HG02884 (cell line): Measurements from ENCODE around the gene SNX7.
A peak's percentile ranks its signal among the peaks of the same experiment; 100 is the strongest.

Source experiments
- ATAC-seq: cut with Tn5 transposase; IDR thresholded peaks from one replicate; pipeline ENCODE4 v1.9.1; 2021; ENCODE audit warnings: mild to moderate bottlenecking, moderate library complexity; ENCODE audit not compliant: unreplicated experiment

Gene SNX7, protein sequence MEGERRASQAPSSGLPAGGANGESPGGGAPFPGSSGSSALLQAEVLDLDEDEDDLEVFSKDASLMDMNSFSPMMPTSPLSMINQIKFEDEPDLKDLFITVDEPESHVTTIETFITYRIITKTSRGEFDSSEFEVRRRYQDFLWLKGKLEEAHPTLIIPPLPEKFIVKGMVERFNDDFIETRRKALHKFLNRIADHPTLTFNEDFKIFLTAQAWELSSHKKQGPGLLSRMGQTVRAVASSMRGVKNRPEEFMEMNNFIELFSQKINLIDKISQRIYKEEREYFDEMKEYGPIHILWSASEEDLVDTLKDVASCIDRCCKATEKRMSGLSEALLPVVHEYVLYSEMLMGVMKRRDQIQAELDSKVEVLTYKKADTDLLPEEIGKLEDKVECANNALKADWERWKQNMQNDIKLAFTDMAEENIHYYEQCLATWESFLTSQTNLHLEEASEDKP

DNA sequence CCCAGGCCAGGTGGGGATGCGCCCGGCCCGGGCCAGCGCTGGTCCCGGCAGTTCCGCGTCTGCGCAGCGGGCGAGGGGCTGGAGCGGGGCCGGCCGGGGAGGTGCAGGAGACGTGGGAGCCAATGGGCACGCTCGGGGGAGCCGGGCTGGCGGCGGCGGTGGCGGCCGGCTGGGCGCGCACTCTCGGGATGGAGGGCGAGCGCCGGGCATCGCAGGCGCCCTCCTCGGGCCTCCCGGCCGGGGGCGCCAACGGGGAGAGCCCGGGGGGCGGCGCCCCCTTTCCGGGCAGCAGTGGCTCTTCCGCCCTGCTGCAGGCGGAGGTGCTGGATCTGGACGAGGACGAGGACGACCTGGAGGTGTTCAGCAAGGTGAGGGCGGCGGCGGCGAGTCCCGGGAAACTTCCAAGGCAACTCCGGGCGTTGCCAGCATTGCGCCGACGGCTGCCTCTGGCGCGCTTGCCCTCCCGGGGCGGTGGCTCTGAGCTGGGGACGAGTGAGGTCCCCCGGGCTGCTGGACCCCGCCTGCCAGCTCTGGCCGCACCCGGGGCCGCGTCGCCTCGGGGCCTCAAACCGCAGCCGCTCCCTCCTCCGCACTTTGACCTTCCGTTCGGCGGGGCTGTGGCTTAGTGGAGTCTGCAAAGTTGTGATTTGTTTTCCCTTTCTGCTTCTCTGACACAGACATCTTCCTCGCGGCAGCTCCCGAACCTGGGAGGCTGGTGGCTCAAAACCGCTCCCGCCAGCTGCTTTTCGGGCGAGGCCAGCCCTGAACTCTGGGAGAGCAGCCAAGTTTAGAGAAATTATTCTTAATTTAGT lies at the start of gene SNX7:
SNX7 (plus strand) TSS at position 178 of the 812 bp plus-strand sequence; CDS start at position 189, 11 bp downstream.
- peak; percentile 83 for ATAC-seq

GRCh38 chr1:98637316-98637715 lies 24.2 kb upstream of the SNX7 start:
- no peak for ATAC-seq

- ATAC-seq, result no peak
Observed at GRCh38 chr1:98638185-98638584, 23.3 kb upstream of the SNX7 start.

GRCh38 chr1:98644510-98644909 lies 17.0 kb upstream of the SNX7 start:
- ATAC-seq, result no peak

GRCh38 chr1:98651116-98651632 lies 10.3 kb upstream of the SNX7 start:
- no peak for ATAC-seq

GRCh38 chr1:98653123-98653522 lies 8.4 kb upstream of the SNX7 start:
- ATAC-seq, result no peak

GRCh38 chr1:98659879-98660278 lies 1.6 kb upstream of the SNX7 start:
- no peak for ATAC-seq

DNA sequence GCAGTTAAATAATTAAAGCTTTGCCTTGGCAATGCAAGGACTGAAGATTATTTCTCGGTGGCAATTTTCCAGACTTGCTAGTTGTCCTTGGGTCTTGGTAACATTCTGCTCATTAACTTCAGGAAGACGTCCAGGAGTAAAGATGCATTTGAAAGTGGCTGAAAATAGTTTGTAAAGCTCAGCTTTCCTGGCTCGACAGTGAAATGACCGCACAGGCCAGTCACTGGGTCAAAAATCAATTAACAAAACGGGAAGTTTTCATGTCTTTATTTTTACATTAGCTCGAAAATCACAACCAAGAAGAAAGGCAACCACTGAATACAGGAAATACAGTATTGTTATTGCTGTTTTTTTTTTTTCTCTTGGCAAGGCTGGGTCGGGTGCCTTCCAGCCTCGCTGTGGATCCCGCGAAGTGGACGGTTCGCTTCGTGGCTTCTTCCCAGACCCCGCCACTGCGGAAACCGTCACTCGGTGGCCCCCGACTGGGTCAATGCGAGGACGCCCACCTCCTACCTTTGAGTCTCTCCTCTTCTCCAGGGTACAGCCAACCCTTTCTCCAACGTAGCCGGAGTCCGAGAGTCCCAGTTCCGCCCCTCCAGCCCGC lies 479 bp upstream of the SNX7 start:
- no peak for ATAC-seq

DNA sequence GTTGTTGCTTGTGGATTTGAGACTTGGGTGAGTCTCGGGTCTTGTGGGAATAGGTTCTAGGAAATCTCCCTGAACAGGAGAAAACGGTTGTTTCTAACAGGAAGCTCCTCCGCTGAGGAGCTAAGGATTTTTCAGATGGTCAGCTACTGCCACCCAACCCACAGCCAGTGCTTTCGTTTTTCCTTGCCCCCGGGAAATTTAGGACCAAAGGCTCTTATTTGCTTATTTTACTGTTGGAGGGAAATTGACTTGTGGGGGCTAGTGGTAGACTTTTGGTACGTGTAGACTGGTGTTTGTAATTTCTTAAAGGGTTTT lies 792 bp downstream of the SNX7 start:
- no peak for ATAC-seq

DNA sequence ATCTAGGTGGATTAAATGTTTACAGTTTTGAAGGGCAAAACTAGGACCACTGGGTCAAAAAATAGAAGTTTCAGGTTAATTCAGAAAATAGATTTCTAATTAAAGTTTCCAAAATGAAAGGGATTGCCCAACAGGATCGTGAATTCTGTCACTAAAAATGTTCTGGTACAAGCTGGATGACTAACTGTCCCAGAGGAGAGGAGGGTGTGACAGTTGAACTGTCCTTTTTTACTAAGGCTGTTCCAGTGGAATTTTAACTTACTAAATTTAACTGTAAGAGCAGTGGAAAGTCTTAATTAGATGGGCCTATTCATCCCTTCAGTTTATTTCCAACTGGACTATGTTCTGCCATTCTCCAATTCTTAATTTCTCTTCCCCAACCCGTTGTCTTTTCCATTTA lies 7.2 kb downstream of the SNX7 start:
- ATAC-seq, result no peak

DNA sequence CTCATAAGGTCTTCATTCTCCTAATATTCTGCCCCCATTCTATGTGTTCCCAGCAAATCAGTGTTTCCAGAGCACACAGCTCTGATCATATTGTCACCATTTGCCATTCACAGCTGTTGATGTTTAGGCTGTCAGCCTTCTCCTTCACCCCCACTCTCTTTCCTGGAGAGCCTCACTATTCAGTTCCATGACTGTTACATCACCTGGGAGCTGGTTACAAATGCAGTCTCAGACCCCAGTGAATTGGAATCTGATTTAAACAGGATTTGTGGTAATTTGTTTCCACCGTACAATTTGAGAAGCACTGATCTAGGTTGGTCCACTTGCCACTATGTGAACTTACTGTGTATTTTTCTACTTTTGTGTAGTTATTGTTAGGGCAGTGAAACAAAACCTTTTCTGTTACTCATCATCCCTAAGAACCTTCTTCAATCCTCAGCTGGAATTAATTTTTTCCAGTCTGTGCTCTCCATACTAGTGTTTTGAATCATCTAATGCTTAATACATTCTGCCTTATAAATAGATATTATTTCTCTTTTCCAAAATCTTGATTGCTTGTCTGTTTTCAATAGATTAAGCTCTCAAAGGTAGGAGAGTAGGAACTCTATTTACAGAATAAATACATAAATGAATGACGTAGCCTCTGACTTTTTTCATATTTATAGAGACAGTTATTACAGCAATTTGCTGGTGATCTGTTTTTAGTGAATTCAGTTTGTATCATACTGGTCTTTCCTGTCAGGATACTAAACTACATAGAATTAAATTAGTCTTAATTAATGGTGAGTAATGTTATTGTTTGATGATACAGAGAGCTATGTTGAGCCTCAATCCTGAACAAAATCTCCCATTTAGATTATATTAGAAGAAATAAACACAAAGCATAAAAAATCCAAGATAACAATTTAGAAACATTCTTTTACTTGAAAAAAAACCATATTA lies 8.1 kb downstream of the SNX7 start:
- ATAC-seq, result no peak

DNA sequence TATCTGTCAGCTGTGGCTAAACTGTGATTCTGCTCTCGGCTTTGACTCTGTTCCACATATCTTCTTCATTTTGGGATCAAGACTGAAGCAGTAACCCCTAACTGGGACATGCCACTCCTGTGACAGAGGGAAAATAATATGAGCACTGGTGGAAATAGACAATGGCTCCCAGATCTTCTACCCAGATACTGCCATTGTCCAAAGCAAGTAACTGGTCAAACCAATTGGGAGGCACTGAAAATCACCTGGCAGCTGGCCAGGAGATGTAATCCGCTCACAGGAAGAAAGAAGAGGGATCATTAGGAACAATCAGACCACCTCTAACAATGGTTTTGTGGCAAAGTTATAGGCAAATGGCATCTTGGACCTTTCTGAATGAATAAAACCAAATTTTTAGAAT lies 10.7 kb downstream of the SNX7 start:
- ATAC-seq, result no peak

DNA sequence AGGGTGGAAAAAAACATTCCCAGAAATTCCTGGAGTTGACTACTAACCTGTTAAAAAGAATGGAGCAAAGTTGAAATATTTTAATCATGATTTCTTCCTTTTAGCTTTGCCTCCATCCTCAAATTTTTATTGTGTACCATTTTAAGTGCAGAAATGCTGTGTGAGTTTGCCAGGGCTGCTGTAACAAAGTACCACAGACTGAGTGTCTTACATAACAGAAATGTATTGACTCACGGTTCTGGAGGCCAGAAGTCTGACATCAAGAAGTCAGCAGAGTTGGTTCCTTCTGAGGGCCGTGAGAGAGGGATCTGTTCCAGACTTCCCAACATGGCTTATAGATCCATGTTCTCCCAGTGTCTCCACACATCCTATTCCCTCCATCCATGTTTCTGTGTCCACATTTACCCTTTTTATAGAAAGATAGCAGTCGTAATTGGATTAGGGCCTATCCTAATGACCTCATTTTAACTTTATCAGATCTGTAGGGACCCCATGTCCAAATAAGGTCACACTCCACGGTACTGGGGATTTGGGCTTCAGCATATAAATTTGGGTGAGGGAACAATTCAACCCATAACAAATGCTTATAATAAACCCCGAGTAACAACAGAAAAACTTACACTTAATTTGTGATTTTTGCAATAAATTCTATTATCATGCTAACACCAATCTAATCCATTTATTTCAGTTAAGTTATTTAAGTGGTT lies 12.7 kb downstream of the SNX7 start:
- ATAC-seq, result no peak

DNA sequence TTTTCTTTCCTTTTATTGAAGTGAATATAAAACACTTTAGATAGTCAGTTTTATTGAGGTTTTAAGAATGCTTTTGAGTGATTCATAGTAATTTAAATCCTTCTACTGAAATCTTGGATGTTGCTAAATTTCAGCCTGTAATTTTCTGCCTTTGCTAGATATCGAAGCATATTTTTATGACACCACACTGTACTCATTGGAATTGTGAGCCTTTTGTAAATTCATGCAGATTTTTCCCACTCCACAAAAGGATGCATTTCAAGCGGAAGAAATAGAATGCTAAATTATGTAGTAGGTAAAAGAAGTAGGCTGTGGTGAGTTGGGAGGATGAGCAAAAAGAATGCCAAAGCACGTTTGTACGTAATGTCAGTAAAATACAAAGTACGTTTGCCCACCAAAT lies 13.8 kb downstream of the SNX7 start:
- no peak for ATAC-seq

DNA sequence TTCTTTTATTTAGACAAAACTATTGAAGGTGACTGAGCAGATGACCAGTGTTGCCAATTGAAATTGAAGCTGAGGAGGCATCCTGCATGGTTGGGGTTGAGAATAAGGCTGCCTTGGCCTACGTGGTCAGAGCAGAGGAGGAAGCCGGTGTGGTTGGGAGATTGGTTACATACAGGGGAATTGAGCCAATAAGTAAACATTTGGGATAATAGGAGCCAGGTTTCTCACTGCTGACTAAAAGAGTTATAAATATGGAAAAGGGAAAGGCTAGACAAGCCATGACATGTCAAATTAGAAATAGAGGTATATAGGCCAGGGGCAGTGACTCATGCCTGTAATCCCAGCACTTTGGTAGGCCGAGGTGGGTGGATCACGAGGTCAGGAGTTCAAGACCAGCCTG lies 15.8 kb downstream of the SNX7 start:
- no peak for ATAC-seq

DNA sequence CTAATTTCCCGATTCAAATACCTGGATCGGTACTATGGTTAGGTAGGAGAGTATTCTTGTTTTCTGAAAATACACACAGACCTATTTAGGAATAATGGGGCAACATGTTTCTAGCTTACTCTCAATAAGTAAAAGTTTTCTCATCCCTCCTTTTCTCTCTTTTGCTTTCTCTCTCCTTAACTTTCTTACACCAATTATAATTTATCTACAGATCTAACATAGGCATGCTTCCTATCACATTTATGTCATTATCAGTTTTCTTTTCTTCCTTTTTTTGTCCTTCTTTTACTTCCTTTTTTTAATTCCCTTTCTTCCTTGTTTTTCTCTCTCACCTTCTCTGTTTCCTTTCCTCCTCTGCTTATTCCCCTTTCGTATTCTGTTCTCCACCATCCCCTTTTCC lies 20.3 kb downstream of the SNX7 start:
- no peak for ATAC-seq

DNA sequence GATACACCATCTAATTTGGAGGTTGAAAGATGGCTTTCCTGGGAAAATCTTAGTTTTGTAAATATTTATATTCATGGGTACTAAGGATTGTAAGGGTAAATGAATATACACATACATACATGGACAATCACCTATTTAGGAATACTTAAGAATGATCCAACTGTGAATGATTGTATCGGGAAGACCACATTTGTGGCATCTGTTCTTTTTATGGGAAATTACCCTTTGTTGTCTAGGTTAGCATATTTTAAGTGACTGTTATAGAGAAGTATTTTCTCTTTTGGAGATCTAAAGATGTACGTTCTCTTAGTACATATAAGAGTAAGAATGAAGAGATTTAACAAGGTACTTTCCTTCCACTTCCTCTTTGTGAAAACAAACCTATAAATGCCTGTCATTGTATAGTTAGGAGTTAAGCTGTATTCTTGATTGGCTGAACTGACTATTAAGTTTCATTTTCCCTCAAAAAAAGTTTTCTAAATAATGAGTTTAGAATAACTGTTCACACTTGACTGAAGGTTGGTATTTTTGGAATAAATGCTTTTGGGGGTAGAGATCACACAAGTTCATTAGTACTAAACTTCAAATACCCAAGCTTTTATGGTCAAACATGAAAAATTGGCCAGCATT lies 26.7 kb downstream of the SNX7 start:
- ATAC-seq, result no peak

DNA sequence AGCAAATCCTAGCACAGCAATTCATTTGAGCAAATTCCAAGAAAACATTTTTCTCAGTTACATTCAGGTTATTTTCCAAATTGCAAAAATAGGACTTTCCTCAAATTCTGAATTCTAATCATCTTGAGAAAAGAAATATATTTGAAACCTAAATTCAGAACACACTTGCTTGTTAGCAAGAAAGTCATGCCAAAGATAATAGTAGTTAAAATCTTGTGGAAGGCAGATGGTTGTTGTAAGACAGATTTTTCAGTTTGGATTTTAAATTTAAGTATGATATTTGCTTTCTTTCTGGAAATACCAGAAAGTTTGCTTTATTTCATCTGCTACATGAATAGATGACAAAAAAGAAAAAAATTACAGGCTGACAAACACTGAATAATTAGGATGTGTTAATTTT lies 29.1 kb downstream of the SNX7 start:
- ATAC-seq, result no peak

GRCh38 chr1:98692482-98692881 lies 31.0 kb downstream of the SNX7 start:
- ATAC-seq, result no peak
